ENCODE results near the gene GIMAP8.
"Not testable (repeated sequence)": the region's sequence is repeated elsewhere in the genome, so short reads cannot be mapped to it uniquely, and the experiment has no call there.

GIMAP8 gene

DNA sequence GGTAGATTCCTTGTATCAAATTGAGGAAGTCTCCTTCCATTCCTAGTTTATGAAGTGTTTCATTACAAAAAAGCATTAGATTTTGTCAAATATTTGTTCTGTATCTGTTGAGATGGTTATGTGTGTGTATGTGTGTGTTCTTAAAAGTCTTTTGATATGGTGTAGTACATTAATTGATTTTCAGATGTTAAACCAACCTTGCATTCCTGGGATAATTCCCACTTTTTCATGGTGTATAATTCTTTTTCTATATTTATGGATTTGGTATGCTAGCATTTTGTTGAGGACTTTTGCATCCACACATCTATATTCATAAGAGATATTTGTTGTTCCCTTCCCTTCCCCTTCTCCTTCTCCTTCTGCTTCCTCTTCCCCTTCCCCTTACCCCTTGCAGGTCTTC is 8.9 kb upstream of the GIMAP8 start:
- DNase-seq = no peak

GRCh38 chr7:150442811-150443210 is 7.6 kb upstream of the GIMAP8 start:
- no peak for DNase-seq

GRCh38 chr7:150443793-150444540 is 6.5 kb upstream of the GIMAP8 start:
- no peak for DNase-seq

- DNase-seq = no peak
Observed at GRCh38 chr7:150444674-150445365, 5.6 kb upstream of the GIMAP8 start.

DNA sequence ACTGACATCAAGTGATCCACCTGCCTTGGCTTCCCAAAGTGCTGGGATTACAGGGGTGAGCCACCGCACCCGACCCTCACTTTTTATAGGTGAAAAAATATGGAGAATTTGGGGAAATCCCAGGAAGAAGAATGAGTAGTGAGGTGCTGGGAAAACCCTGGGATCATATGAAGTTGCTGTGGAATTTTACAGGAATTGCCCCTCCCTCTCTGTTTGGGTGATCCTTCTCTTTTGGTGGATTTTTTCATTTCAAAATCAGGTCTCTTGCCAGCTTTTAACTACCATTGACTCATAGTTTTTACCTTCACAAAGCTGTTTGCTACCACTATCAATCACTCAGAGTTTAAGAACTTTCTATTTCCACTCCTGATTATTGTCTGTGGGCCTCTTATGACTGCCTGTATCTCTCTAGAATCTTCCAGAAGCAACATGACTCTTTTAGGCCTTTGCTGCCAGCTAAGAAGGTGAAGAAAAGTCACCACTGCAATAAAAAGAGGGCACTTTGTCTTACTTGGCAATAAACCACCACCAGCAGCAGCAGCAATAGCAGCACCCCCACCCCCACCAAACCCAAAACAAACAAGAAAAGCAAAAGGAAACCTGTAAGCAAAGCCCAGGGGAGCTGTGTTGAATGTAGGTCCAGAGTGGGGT is 4.0 kb upstream of the GIMAP8 start:
- DNase-seq = peak; percentile 21

DNA sequence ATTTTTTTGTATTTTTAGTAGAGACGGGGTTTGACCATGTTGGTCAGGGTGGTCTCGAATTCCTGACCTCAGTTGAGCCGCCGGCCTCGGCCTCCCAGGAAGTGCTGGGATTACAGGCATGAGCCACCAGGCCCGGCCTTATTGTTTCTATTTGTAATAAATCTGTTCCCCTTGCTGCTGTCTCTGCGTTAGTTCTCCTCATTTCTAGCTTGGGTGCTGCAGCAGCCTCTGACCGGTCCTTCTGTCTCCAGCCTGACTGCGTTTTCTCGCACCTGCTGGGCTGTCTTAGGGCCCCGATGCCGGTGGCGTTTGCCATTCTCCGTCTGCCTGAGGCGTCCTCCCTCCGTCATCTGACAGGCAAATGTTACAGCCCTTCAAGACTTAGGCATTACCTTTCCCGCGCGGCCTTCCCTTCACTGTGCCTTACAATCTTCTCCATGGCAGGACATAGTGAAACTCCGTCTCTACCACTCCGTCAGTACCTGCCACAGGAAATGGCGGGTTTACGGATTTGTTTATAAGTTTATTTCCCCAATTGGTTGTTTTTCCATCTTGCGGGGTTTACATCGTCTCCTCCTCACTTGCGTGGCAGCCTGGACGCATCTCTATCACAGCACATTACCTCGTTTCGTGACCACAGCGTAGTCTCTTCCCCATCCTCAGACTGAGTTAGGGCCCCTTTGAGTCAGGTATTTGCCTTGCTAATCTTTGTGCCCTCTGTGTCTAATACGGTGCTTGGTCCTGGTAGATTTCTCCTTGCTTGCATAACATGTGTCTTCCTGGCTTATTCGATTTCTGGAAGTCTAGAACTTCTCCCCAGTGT is 2.3 kb upstream of the GIMAP8 start:
- DNase-seq = no peak

DNA sequence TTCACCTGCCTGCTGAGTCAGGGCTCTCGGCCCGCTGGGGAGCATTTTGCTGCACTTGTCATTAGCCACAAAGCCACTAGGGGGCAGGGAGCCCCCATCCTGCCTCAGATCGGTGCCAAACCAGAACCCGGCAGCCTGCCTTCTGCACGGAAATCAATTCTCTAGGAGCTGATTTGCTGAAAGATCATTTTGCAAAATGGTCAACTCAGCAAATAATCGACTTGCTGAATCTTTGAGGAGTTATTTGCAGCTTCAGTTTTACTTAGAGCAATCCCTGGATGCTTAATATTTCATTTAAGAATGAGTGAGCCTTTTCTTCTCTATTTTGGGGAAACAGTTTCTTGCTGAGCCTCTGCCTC is 1.7 kb upstream of the GIMAP8 start:
- peak; percentile 84 for DNase-seq

- no peak for DNase-seq
Observed at GRCh38 chr7:150449206-150449952, 1.1 kb upstream of the GIMAP8 start.

DNA sequence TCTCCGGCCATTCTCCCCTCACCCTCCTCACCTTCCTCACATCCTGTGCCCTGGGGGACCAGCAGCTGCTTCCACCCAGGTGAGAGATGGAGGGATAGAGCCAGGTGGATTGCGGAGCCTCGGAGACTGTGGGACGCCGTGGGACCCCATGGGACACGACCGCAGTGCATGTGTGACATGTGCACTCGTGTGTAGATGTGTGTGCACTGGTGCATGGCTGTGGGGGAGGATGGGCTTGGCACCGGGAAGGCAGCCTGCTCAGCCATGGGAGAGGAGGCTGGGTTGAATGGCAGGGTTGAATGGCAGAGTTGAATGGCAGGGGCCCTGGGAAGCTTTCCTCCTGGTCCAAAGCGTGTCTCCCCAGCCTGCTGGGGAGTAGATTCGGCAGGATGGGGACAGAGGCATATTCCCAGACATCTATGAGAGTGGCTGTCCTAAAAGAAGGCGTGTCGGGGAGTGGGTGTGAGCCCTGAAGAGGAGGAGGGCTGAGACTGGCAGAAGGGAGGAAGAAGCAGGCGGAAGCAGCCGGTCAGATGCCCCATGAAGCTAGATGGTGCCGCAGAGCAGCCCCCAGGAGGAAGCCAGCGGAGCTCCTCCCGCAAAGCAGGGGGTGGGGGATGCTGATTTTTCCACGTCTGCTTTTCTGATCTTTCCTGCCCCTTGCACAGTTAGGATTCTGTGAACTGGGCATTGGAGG is 815 bp downstream of the GIMAP8 start:
- DNase-seq = peak; percentile 53

DNA sequence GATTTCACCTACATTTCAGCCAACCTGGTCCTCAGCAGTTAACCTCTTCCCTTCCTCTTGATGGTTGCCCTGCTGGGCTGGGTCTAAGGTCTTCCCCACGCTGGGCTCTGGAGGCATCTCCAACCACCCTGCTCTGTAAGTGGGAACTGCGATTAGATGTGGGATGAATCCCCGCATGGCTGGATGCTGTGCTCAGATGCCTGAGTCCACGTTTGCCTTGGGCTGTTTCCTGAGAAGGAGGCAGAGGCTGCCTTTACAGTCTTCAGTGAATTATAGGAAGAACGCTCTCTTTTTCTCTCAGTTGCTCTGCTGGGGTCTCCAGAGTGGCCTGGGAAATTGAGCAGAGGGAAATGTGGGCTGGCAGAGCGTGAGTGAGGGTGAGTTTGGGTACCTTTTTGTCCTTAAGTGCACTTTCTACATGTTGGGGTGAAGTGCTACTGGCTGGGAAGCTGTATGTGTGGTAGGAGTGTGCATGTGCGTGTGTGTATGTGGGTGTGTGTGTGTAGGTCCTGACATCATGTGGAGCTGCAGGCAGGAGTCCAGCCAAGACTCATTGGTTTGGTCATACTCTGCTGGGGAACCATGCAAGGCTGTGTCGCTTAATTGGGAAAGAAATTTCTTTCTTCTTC is 1.5 kb downstream of the GIMAP8 start:
- DNase-seq = peak; percentile 27

- no peak for DNase-seq
Observed at GRCh38 chr7:150453181-150453580, 2.8 kb downstream of the GIMAP8 start.

GRCh38 chr7:150453892-150454291 is 3.5 kb downstream of the GIMAP8 start:
- DNase-seq = no peak

DNA sequence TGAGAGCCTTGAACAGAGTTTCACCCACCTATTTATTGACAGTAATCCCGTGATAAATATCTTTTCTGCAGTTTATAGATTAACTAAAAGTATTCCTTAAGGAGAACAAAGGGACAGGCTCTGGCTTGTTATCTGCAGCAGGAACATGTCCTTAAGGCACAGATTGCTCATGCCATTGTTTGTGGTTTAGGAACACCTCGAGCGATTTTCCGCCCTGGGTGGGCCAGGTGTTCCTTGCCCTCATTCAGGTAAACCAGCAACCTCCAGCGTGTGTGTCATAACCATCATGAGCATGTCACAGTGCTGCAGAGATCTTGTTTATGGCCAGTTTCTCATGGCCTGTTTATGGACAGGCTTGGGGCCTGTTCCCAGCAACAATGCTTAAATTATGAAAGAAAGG is 6.6 kb downstream of the GIMAP8 start:
- not testable (repeated sequence) for DNase-seq

- DNase-seq = no peak
Observed at GRCh38 chr7:150458235-150458634, 7.8 kb downstream of the GIMAP8 start.

GRCh38 chr7:150458756-150459155 is 8.3 kb downstream of the GIMAP8 start:
- DNase-seq = no peak

DNA sequence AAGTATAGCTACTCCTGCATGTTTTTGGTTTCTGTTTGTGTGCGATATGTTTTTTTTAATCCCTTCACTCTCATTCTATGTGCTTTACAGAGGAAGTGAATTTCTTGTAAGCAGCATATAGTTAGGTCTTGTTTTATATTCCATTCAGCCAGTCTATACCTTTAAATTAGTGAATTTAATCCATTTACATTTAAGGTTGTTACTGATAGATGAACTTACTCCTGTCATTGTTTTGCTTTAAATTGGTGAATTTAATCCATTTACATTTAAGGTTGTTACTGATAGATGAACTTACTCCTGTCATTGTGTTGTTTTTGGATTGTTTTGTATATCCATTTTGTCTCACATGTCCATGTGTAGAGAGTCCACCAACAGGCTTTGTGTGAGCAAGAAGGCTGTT is 11.1 kb downstream of the GIMAP8 start:
- DNase-seq = no peak

DNA sequence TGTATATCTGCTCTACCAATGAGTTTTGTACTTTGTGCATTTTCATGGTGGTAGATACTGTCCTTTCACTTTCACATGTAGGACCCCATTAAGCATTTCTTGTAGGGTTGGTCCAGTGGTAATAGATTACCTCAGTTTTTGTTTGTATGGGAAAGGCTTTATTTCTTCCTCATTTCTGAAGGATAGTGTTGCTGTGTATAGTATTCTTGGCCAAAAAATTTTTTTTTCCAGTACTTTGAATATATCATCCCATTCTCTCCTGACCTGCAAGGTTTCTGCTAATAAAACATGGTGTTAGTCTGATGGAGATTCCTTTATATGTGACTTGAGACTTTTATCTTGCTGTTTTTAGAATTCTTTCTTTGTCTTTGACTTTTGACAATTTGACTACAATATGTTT is 12.0 kb downstream of the GIMAP8 start:
- DNase-seq = no peak

DNA sequence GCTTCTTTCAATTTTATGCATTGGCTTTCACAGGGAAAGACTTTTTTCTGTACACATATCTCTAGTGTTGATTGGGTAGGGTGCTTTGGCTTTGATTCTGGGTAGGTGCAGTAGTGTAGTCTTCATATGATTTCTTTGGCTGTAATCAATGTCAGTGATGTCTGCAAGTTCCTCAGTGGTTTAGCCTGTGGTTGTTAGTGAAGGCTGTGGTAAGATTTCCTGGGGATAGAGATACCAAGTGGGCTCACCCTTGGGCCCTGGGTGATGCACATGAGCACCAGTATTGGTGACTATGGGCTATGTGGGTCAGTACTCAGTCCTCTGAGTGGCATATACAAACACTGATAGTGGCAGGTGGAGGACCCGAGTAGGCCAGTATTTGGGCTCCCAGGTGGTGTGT is 13.0 kb downstream of the GIMAP8 start:
- no peak for DNase-seq

GRCh38 chr7:150464962-150465361 is 14.5 kb downstream of the GIMAP8 start:
- DNase-seq = no peak

GRCh38 chr7:150465414-150465813 is 15.0 kb downstream of the GIMAP8 start:
- DNase-seq = no peak

DNA sequence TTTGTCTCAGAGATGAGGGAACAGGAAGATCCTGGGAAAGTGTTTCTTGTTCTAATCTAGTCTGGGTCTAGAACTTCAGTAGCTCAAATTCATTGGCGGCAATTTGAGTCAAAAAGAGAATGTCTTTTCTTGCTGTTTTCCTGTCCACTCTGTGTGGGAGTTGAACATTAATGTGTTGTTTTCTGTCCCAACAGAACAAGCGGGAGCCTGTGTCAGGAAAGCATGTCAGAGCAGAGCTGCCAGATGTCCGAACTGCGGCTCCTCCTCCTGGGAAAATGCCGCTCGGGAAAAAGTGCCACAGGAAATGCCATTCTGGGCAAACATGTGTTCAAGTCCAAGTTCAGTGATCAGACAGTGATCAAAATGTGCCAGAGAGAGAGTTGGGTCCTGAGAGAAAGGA is 16.0 kb downstream of the GIMAP8 start:
- DNase-seq = no peak
